WTC11 (cell line): ENCODE data around the gene VARS1. TPM values are rescaled to one million over a fixed set of nuclear protein-coding genes. Genes with fewer than 3 reads are reported as not detected.
"Not testable (repeated sequence)": the region's sequence is repeated elsewhere in the genome, so short reads cannot be mapped to it uniquely, and the experiment has no call there.

Experiments
- ATAC-seq: fragments of 200-7000 bp; cut with Tn5 transposase; 2 replicates; pipeline ENCODE4 v1.10.0; 2021; ENCODE audit warnings: mild to moderate bottlenecking, moderate library complexity
- CTCF ChIA-PET: fragments of 300-600 bp; sonication (Branson Sonifier 250); formaldehyde crosslinking; loops from one replicate; lab custom pipeline; 2021; ENCODE audit warnings: antibody characterized with exemption; lab: Charles Lee
- POLR2A ChIA-PET: fragments of 350-600 bp; sonication (Branson Sonifier 250); formaldehyde crosslinking; loops from one replicate; lab custom pipeline; 2021; ENCODE audit warnings: antibody characterized with exemption; lab: Charles Lee
- DNase-seq: peaks from one replicate; pipeline ENCODE4 v3.0.0; 2021; ENCODE audit warnings: low spot score
- H3K27ac Mint-ChIP-seq: 2 replicates; pipeline ENCODE4 v1.8.0; 2021; ENCODE audit warnings: mixed read lengths
- H3K27me3 Mint-ChIP-seq: 2 replicates; pipeline ENCODE4 v1.8.0; 2021; ENCODE audit warnings: low read depth, mild to moderate bottlenecking, moderate library complexity, mixed read lengths
- H3K36me3 Mint-ChIP-seq: 2 replicates; pipeline ENCODE4 v1.8.0; 2021; ENCODE audit warnings: mixed read lengths
- H3K4me1 Mint-ChIP-seq: 2 replicates; pipeline ENCODE4 v1.8.0; 2022; ENCODE audit warnings: mixed read lengths
- H3K4me3 Mint-ChIP-seq: 2 replicates; pipeline ENCODE4 v1.8.0; 2021; ENCODE audit warnings: mild to moderate bottlenecking, moderate library complexity, mixed read lengths
- H3K9me3 Mint-ChIP-seq: 2 replicates; pipeline ENCODE4 v1.8.0; 2021; ENCODE audit warnings: mixed read lengths
- ARID4B ChIP-seq: sonication (generic); formaldehyde crosslinking; IDR thresholded peaks from 2 replicates; pipeline ENCODE4 v1.8.0; 2023; ENCODE audit warnings: missing genetic modification reagents, mild to moderate bottlenecking, borderline replicate concordance
- E2F1 ChIP-seq: sonication (generic); formaldehyde crosslinking; IDR thresholded peaks from 2 replicates; pipeline ENCODE4 v1.8.0; 2022; ENCODE audit warnings: mild to moderate bottlenecking, missing genetic modification reagents
- ETV6 ChIP-seq: sonication (generic); formaldehyde crosslinking; IDR thresholded peaks from 2 replicates; pipeline ENCODE4 v1.8.1; 2022; ENCODE audit warnings: mild to moderate bottlenecking, missing genetic modification reagents
- FOXK1 ChIP-seq: sonication (generic); formaldehyde crosslinking; IDR thresholded peaks from 2 replicates; pipeline ENCODE4 v1.8.0; 2022; ENCODE audit warnings: mild to moderate bottlenecking, moderate library complexity, missing genetic modification reagents
- FOXP1 ChIP-seq: sonication (generic); formaldehyde crosslinking; IDR thresholded peaks from 2 replicates; pipeline ENCODE4 v1.8.0; 2022; ENCODE audit warnings: missing genetic modification reagents, mild to moderate bottlenecking, moderate library complexity, borderline replicate concordance
- GTF2I ChIP-seq: fragments of 250-450 bp; sonication (Bioruptor Pico); conservative IDR thresholded peaks from 2 replicates; pipeline ENCODE4 v1.4.0; 2021; ENCODE audit warnings: mild to moderate bottlenecking
- HMGA2 ChIP-seq: fragments of 250-450 bp; sonication (Bioruptor Pico); IDR thresholded peaks from 2 replicates; pipeline ENCODE4 v1.4.0; 2021; ENCODE audit warnings: mild to moderate bottlenecking, moderate library complexity
- KAT7 ChIP-seq: sonication (generic); formaldehyde crosslinking; IDR thresholded peaks from 2 replicates; pipeline ENCODE4 v1.8.1; 2023; ENCODE audit warnings: missing genetic modification reagents, mild to moderate bottlenecking, borderline replicate concordance
- MXD4 ChIP-seq: fragments of 250-450 bp; sonication (Bioruptor Pico); IDR thresholded peaks from 2 replicates; pipeline ENCODE4 v1.8.0; 2021; ENCODE audit warnings: mild to moderate bottlenecking, moderate library complexity, borderline replicate concordance
- PREB ChIP-seq: sonication (generic); formaldehyde crosslinking; IDR thresholded peaks from 2 replicates; pipeline ENCODE4 v1.8.1; 2022; ENCODE audit warnings: mild to moderate bottlenecking, missing genetic modification reagents, moderate library complexity, borderline replicate concordance
- SP1 ChIP-seq: sonication (generic); formaldehyde crosslinking; conservative IDR thresholded peaks from 2 replicates; pipeline ENCODE4 v1.8.1; 2022; ENCODE audit warnings: missing genetic modification reagents
- USF1 ChIP-seq: sonication (generic); formaldehyde crosslinking; IDR thresholded peaks from 2 replicates; pipeline ENCODE4 v1.8.0; 2022; ENCODE audit warnings: mild to moderate bottlenecking, missing genetic modification reagents
- ZNF121 ChIP-seq: sonication (generic); formaldehyde crosslinking; IDR thresholded peaks from 2 replicates; pipeline ENCODE4 v1.8.0; 2023; ENCODE audit warnings: missing genetic modification reagents
- ZNF263 ChIP-seq: sonication (generic); formaldehyde crosslinking; IDR thresholded peaks from 2 replicates; pipeline ENCODE4 v1.8.1; 2022; ENCODE audit warnings: low read depth, mild to moderate bottlenecking, moderate library complexity, missing genetic modification reagents
- ZNF396 ChIP-seq: fragments of 250-450 bp; sonication (Bioruptor Pico); IDR thresholded peaks from 2 replicates; pipeline ENCODE4 v1.8.0; 2021; ENCODE audit warnings: mild to moderate bottlenecking, moderate library complexity, borderline replicate concordance
- total RNA-seq: library from RNA; stranded (reverse); gene quantifications from 3 replicates; pipeline ENCODE4 v1.2.3, GENCODE V29; 2021

Gene VARS1
- total RNA-seq, 1 experiment from 2014 or later: 177 TPM

- TF ChIP-seq E2F1: no peak
- no peak for TF ChIP-seq ETV6
- TF ChIP-seq USF1 (CRISPR knock-in tag): peak; percentile 23; the same call in 1 of the 2 replicates
- no peak for TF ChIP-seq PREB
- no peak for TF ChIP-seq MXD4 (CRISPR knock-in tag)
These were observed 26.7 kb upstream of the VARS1 start (continued) for GRCh38 chr6:31822036-31822821.

- peak overlapping the region; percentile 98 for H3K27ac Mint-ChIP-seq
- peaks cover 4% of the 10 kb centered on the region; the same call in 1 of the 2 replicates for H3K36me3 Mint-ChIP-seq
These were observed 25.9 kb upstream of the VARS1 start for GRCh38 chr6:31821301-31822035.

GRCh38 chr6:31820399-31820798 lies 24.8 kb upstream of the VARS1 start:
- H3K36me3 Mint-ChIP-seq, CTCF ChIA-PET: not testable (repeated sequence)

More at GRCh38 chr6:31821301-31822035, 25.9 kb upstream of the VARS1 start:
- DNase-seq (peak; percentile 71), ATAC-seq (peak; percentile 58)
- Mint-ChIP-seq H3K4me3 (peak overlapping the region; percentile 91), H3K4me1 (peaks cover 65% of the 10 kb centered on the region), H3K27me3 (no peaks in the 10 kb centered on the region; the same call in 1 of the 2 replicates), H3K9me3 (no peaks in the 10 kb centered on the region; the same call in 1 of the 2 replicates)
- TF ChIP-seq KAT7 (CRISPR knock-in tag) (peak; percentile 74; the same call in 1 of the 2 replicates), SP1 (no peak), ZNF121 (CRISPR knock-in tag) (peak; percentile 96), ARID4B (no peak), GTF2I (CRISPR knock-in tag) (peak; percentile 93), FOXP1 (CRISPR knock-in tag) (peak; percentile 49; the same call in 1 of the 2 replicates), HMGA2 (CRISPR knock-in tag) (no peak), ZNF263 (CRISPR knock-in tag) (no peak), ZNF396 (CRISPR knock-in tag) (no peak), FOXK1 (no peak)
- CTCF ChIA-PET: interaction anchor here (0.7 to 2.1 kb wide), 5 partner anchors 15 to 142 kb away, joined by 3 to 9 read pairs (median 4); partner anchors contain the start of genes DDAH2 and LSM2
- POLR2A ChIA-PET: interaction anchor here (0.6 to 1.3 kb wide), 3 partner anchors 13 to 30 kb away, joined by 4 to 10 read pairs (median 5); partner anchors contain the start of gene LSM2

More at GRCh38 chr6:31820399-31820798, 24.8 kb upstream of the VARS1 start:
- ATAC-seq, H3K4me3 Mint-ChIP-seq, H3K9me3 Mint-ChIP-seq, DNase-seq, H3K27ac Mint-ChIP-seq, H3K27me3 Mint-ChIP-seq: not testable (repeated sequence)
- POLR2A ChIA-PET: interaction anchor here (1.1 kb wide), 1 partner anchor 139 kb away, joined by 4 read pairs; no protein-coding TSS in a partner anchor
- peaks cover 54% of the 10 kb centered on the region for H3K4me1 Mint-ChIP-seq
